ENCODE results near the gene RABEP2. TPM values are rescaled to one million over a fixed set of nuclear protein-coding genes. Genes with fewer than 3 reads are reported as not detected.

Gene RABEP2
- total and polyA plus RNA-seq, 12 donors: 1.4 to 121 (median 47.7) TPM

DNA sequence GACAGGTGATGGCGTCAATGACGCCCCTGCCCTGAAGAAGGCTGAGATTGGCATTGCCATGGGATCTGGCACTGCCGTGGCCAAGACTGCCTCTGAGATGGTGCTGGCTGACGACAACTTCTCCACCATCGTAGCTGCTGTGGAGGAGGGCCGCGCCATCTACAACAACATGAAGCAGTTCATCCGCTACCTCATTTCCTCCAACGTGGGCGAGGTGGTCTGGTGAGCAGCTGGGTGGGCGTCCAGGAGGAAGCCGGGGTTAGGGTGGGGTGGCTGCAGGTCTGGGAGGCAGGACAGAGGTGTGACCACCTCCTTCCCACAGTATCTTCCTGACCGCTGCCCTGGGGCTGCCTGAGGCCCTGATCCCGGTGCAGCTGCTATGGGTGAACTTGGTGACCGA, 23.2 kb downstream of the RABEP2 start:
- H3K4me1 ChIP-seq (replicated peaks in 1 of 2): no peaks in the 10 kb centered on the region
- no peak for TF ChIP-seq POLR2A (IDR thresholded peaks at IDR 0.05)
- TF ChIP-seq, protein P1, sequence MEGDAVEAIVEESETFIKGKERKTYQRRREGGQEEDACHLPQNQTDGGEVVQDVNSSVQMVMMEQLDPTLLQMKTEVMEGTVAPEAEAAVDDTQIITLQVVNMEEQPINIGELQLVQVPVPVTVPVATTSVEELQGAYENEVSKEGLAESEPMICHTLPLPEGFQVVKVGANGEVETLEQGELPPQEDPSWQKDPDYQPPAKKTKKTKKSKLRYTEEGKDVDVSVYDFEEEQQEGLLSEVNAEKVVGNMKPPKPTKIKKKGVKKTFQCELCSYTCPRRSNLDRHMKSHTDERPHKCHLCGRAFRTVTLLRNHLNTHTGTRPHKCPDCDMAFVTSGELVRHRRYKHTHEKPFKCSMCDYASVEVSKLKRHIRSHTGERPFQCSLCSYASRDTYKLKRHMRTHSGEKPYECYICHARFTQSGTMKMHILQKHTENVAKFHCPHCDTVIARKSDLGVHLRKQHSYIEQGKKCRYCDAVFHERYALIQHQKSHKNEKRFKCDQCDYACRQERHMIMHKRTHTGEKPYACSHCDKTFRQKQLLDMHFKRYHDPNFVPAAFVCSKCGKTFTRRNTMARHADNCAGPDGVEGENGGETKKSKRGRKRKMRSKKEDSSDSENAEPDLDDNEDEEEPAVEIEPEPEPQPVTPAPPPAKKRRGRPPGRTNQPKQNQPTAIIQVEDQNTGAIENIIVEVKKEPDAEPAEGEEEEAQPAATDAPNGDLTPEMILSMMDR (IDR thresholded peaks at IDR 0.05): no peak
- intact Hi-C loops (cut with DNase I): no loop called here
- no peak for DNase-seq
- peaks cover 0 to 18% of the 10 kb centered on the region in 2 donors for H3K36me3 ChIP-seq (replicated peaks in 1 of 2)
- no peak overlapping the region for H3K27ac ChIP-seq
- no peak overlapping the region for H3K4me3 ChIP-seq
- no peaks in the 10 kb centered on the region for H3K27me3 ChIP-seq
- H3K9me3 ChIP-seq (replicated peaks in 1 of 3): no peaks in the 10 kb centered on the region
- 85 to 90% (median 89%) methylated on average over 3 to 15 of the region's 15 CpGs for WGBS, 4 donors

DNA sequence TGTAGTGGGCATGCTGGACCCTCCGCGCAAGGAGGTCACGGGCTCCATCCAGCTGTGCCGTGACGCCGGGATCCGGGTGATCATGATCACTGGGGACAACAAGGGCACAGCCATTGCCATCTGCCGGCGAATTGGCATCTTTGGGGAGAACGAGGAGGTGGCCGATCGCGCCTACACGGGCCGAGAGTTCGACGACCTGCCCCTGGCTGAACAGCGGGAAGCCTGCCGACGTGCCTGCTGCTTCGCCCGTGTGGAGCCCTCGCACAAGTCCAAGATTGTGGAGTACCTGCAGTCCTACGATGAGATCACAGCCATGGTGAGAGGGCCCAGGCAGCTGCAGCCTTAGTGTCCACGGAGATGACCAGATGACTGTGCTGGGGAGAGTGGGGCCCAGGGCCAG, 24.4 kb downstream of the RABEP2 start:
- H3K36me3 ChIP-seq (replicated peaks in 1 of 2): peaks cover 0 to 13% of the 10 kb centered on the region in 2 donors
- no peaks in the 10 kb centered on the region for H3K9me3 ChIP-seq (replicated peaks in 1 of 3)
- no peak for TF ChIP-seq POLR2A (IDR thresholded peaks at IDR 0.05)
- TF ChIP-seq, protein P1 (IDR thresholded peaks at IDR 0.05): no peak
- no peaks in the 10 kb centered on the region for H3K4me1 ChIP-seq (replicated peaks in 1 of 2)
- intact Hi-C loops (cut with DNase I): no loop called here
- DNase-seq: no peak
- WGBS, 4 donors: 84 to 97% (median 91%) methylated on average over 10 to 25 of the region's 25 CpGs
- H3K27me3 ChIP-seq: no peaks in the 10 kb centered on the region
- no peak overlapping the region for H3K4me3 ChIP-seq
- H3K27ac ChIP-seq: no peak overlapping the region

DNA sequence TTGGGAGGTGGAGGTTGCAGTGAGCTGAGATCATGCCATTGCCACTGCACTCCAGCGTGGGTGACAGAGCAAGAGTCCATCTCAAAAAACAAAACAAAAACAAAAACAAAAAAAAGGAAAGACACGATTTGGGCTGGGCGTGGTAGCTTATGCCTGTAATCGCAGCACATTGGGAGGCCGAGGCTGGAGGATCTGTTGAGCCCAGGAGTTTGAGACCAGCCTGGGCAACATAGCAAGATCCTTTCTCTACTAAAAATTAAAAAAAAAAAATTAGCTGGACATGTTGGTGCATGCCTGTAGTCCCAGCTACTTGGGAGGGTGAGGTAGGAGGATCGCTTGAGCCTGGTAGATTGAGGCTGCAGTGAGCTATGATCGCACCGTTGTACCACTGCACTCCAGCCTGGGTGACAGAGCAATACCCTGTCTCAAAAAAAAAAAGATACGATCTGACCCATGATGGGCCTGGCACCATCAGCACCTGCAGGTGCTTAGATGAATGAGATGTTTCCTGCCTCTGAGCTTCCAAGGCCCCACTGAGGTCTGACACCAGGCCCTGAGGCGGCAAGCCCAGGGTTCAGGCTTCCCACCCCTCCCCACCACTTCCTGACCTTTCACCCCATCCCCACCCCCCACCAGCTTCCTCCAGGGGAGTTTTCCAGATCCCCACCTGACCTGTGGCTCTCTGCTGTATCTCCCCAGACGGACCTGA, 25.0 kb downstream of the RABEP2 start:
- Histone ChIP-seq H3K36me3 (replicated peaks in 1 of 2) (peaks cover 0 to 7% of the 10 kb centered on the region in 2 donors), H3K27ac (no peak overlapping the region), H3K27me3 (no peaks in the 10 kb centered on the region), H3K4me1 (replicated peaks in 1 of 2) (no peaks in the 10 kb centered on the region), H3K9me3 (replicated peaks in 1 of 3) (no peaks in the 10 kb centered on the region), H3K4me3 (no peak overlapping the region)
- no peak for DNase-seq
- WGBS, 4 donors: 88 to 92% (median 90%) methylated on average over 9 to 11 of the region's 11 CpGs
- intact Hi-C loops (cut with DNase I): no loop called here
- TF ChIP-seq, protein P1 (IDR thresholded peaks at IDR 0.05): no peak
- TF ChIP-seq POLR2A (IDR thresholded peaks at IDR 0.05): no peak

DNA sequence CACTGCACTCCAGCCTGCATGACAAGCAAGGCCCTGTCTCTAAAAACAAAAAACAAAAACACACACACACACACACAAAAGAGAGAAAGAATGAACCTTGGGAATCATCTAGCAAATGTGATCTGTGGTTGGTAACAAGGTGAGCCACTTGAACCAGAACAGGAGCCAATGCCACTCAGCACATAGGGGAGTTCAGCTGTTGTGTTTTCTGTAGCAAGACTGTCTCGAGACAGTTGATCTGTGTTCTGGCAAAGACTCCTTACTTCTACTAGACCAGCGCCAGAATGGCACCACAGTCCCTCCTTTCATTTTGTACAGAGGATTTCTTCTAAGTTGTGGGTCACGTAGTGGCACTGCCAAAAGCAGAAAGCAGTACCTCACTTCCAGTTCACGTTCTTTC, 26.1 kb downstream of the RABEP2 start:
- intact Hi-C loops (cut with DNase I): no loop called here
- H3K4me3 ChIP-seq: no peak overlapping the region
- no peaks in the 10 kb centered on the region for H3K36me3 ChIP-seq (replicated peaks in 1 of 2)
- no peak for DNase-seq
- TF ChIP-seq POLR2A (IDR thresholded peaks at IDR 0.05): no peak
- TF ChIP-seq, protein P1 (IDR thresholded peaks at IDR 0.05): no peak
- no peaks in the 10 kb centered on the region for H3K4me1 ChIP-seq (replicated peaks in 1 of 2)
- no peaks in the 10 kb centered on the region for H3K9me3 ChIP-seq (replicated peaks in 1 of 3)
- H3K27me3 ChIP-seq: no peaks in the 10 kb centered on the region
- no peak overlapping the region for H3K27ac ChIP-seq
- WGBS, 4 donors: 90 to 95% (median 92%) methylated on average over 4 of the region's 4 CpGs
